OCI-LY1 (cell line): ENCODE data around the gene LIPA.

Experiments
- H2AFZ ChIP-seq: fragments of 200-600 bp; sonication (generic), shearing (Covaris generic); 2 replicates; pipeline ENCODE4 v1.6.0; 2014; ENCODE audit warnings: antibody characterized with exemption, mild to moderate bottlenecking, low read length
- H3F3A ChIP-seq: fragments of 200-600 bp; sonication (generic), shearing (Covaris generic); 2 replicates; pipeline ENCODE4 v1.6.0; 2014; ENCODE audit warnings: mild to moderate bottlenecking, antibody characterized with exemption, low read length, moderate library complexity; ENCODE audit not compliant: insufficient read depth
- H3K27ac ChIP-seq: fragments of 200-600 bp; sonication (generic); 2 replicates; pipeline ENCODE4 v1.5.1; 2014; ENCODE audit warnings: low read length, mixed run types, mild to moderate bottlenecking, low read depth; ENCODE audit not compliant: poor library complexity, severe bottlenecking
- H3K27me3 ChIP-seq: fragments of 200-600 bp; sonication (generic); 2 replicates; pipeline ENCODE4 v1.6.0; 2014; ENCODE audit warnings: antibody characterized with exemption, mild to moderate bottlenecking, low read length, moderate library complexity; ENCODE audit not compliant: insufficient read depth
- H3K36me3 ChIP-seq: fragments of 200-600 bp; sonication (generic); 2 replicates; pipeline ENCODE4 v1.6.1; 2014; ENCODE audit warnings: mild to moderate bottlenecking, antibody characterized with exemption, low read length, moderate library complexity, mixed read lengths; ENCODE audit not compliant: insufficient read depth
- H3K4me1 ChIP-seq: fragments of 200-600 bp; sonication (generic); 2 replicates; pipeline ENCODE4 v1.5.1; 2014; ENCODE audit warnings: mild to moderate bottlenecking, low read length, moderate library complexity; ENCODE audit not compliant: insufficient read depth, severe bottlenecking
- H3K4me2 ChIP-seq: fragments of 200-600 bp; sonication (generic), shearing (Covaris generic); 2 replicates; pipeline ENCODE4 v1.6.1; 2014; ENCODE audit warnings: low read length
- H3K4me3 ChIP-seq: fragments of 200-600 bp; sonication (generic); 2 replicates; pipeline ENCODE4 v1.5.1; 2014; ENCODE audit warnings: low read length, low read depth, mild to moderate bottlenecking, mixed read lengths; ENCODE audit not compliant: poor library complexity, severe bottlenecking
- H3K79me2 ChIP-seq: fragments of 200-600 bp; shearing (Covaris generic); 2 replicates; pipeline ENCODE4 v1.6.1; 2016; ENCODE audit warnings: mixed run types, low read length, mixed read lengths; ENCODE audit not compliant: insufficient read depth
- H3K9ac ChIP-seq: fragments of 200-600 bp; sonication (generic), shearing (Covaris generic); 2 replicates; pipeline ENCODE4 v1.6.1; 2014; ENCODE audit warnings: mild to moderate bottlenecking, low read length, mixed read lengths
- H3K9me2 ChIP-seq: fragments of 200-600 bp; sonication (generic), shearing (Covaris generic); 2 replicates; pipeline ENCODE4 v1.6.1; 2014; ENCODE audit warnings: low read depth, mild to moderate bottlenecking, low read length, mixed read lengths
- H3K9me3 ChIP-seq: fragments of 200-600 bp; shearing (Covaris generic); 2 replicates; pipeline ENCODE4 v1.6.1; 2014; ENCODE audit warnings: low read length, mixed read lengths
- H4K20me1 ChIP-seq: fragments of 200-600 bp; sonication (generic), shearing (Covaris generic); 2 replicates; pipeline ENCODE4 v1.6.0; 2016; ENCODE audit warnings: mild to moderate bottlenecking, low read length; ENCODE audit not compliant: insufficient read depth
- EZH2 ChIP-seq: fragments of 200-600 bp; sonication (generic), shearing (Covaris generic); IDR thresholded peaks from 2 replicates; pipeline ENCODE4 v1.8.0; 2017; ENCODE audit warnings: borderline replicate concordance, mixed run types, mild to moderate bottlenecking, antibody characterized with exemption, low read length, moderate library complexity, mixed read lengths
- TF ChIP-seq, protein P1 (sequence below): fragments of 200-600 bp; sonication (generic), shearing (Covaris generic); IDR thresholded peaks from 2 replicates; pipeline ENCODE4 v1.5.1; 2017; ENCODE audit warnings: mild to moderate bottlenecking, antibody characterized with exemption, low read length, moderate library complexity, mixed read lengths

The LIPA gene

GRCh38 chr10:89240519-89240918 lies 11.1 kb downstream of the LIPA start:
- Histone ChIP-seq H3K4me3 (no peak overlapping the region), H3K9me2 (no peaks in the 10 kb centered on the region), H3K27ac (no peak overlapping the region), H3K4me1 (peaks cover 30% of the 10 kb centered on the region), H3K9ac (no peak overlapping the region), H3F3A (no peaks in the 10 kb centered on the region), H2AFZ (no peak overlapping the region), H3K4me2 (no peak overlapping the region), H3K27me3 (no peaks in the 10 kb centered on the region), H4K20me1 (no peaks in the 10 kb centered on the region), H3K79me2 (no peaks in the 10 kb centered on the region), H3K36me3 (no peaks in the 10 kb centered on the region), H3K9me3 (no peaks in the 10 kb centered on the region)
- TF ChIP-seq, protein P1, sequence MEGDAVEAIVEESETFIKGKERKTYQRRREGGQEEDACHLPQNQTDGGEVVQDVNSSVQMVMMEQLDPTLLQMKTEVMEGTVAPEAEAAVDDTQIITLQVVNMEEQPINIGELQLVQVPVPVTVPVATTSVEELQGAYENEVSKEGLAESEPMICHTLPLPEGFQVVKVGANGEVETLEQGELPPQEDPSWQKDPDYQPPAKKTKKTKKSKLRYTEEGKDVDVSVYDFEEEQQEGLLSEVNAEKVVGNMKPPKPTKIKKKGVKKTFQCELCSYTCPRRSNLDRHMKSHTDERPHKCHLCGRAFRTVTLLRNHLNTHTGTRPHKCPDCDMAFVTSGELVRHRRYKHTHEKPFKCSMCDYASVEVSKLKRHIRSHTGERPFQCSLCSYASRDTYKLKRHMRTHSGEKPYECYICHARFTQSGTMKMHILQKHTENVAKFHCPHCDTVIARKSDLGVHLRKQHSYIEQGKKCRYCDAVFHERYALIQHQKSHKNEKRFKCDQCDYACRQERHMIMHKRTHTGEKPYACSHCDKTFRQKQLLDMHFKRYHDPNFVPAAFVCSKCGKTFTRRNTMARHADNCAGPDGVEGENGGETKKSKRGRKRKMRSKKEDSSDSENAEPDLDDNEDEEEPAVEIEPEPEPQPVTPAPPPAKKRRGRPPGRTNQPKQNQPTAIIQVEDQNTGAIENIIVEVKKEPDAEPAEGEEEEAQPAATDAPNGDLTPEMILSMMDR, result no peak
- no peak for TF ChIP-seq EZH2

- no peaks in the 10 kb centered on the region for H3K27me3 ChIP-seq
Observed at GRCh38 chr10:89238956-89239644, 12.5 kb downstream of the LIPA start.

GRCh38 chr10:89237849-89238248 lies 13.7 kb downstream of the LIPA start:
- no peak overlapping the region for H3K4me2 ChIP-seq
- no peak overlapping the region for H2AFZ ChIP-seq
- no peaks in the 10 kb centered on the region for H3K27me3 ChIP-seq
- no peaks in the 10 kb centered on the region for H3K79me2 ChIP-seq
- no peak overlapping the region for H3K27ac ChIP-seq
- no peaks in the 10 kb centered on the region for H3K9me3 ChIP-seq
- peaks cover 3% of the 10 kb centered on the region for H3K4me1 ChIP-seq
- H3K4me3 ChIP-seq, result no peak overlapping the region
- no peaks in the 10 kb centered on the region for H4K20me1 ChIP-seq
- TF ChIP-seq EZH2, result no peak
- TF ChIP-seq, protein P1, result no peak
- no peaks in the 10 kb centered on the region for H3F3A ChIP-seq
- H3K9ac ChIP-seq, result no peak overlapping the region
- H3K9me2 ChIP-seq, result no peaks in the 10 kb centered on the region
- H3K36me3 ChIP-seq, result no peaks in the 10 kb centered on the region

More at GRCh38 chr10:89238956-89239644, 12.5 kb downstream of the LIPA start:
- H3K27ac ChIP-seq, result no peak overlapping the region
- TF ChIP-seq, protein P1, result no peak
- no peak for TF ChIP-seq EZH2
- H3K9me3 ChIP-seq, result no peaks in the 10 kb centered on the region
- no peaks in the 10 kb centered on the region for H3K79me2 ChIP-seq
- H3K9ac ChIP-seq, result no peak overlapping the region
- H4K20me1 ChIP-seq, result no peaks in the 10 kb centered on the region
- no peak overlapping the region for H3K4me2 ChIP-seq
- H3K36me3 ChIP-seq, result no peaks in the 10 kb centered on the region
- no peaks in the 10 kb centered on the region for H3F3A ChIP-seq
- H3K9me2 ChIP-seq, result no peaks in the 10 kb centered on the region
- H3K4me3 ChIP-seq, result no peak overlapping the region
- H2AFZ ChIP-seq, result no peak overlapping the region
- H3K4me1 ChIP-seq, result peaks cover 16% of the 10 kb centered on the region
